SK-N-MC (cell line): ENCODE data around the gene DDX27.
A peak's percentile ranks its signal among the peaks of the same experiment; 100 is the strongest.

ENCODE experiments used
- DNase-seq: peaks from one replicate; pipeline ENCODE4 v3.0.0-alpha.2; 2011; ENCODE audit warnings: low read depth, low spot score
- H3K27ac ChIP-seq: fragments of 200-600 bp; sonication (generic); 2 replicates; pipeline ENCODE4 v1.5.1; 2016; ENCODE audit warnings: mixed run types
- H3K36me3 ChIP-seq: fragments of 200-600 bp; sonication (generic); 2 replicates; pipeline ENCODE4 v1.6.1; 2017; ENCODE audit warnings: antibody characterized with exemption, low read length, mixed read lengths; ENCODE audit not compliant: insufficient read depth
- H3K4me3 ChIP-seq: fragments of 200-600 bp; sonication (generic); 2 replicates; pipeline ENCODE4 v1.5.1; 2016
- H3K9ac ChIP-seq: fragments of 200-600 bp; sonication (generic); 2 replicates; pipeline ENCODE4 v1.8.0; 2017; ENCODE audit warnings: mixed run types, mixed read lengths; ENCODE audit not compliant: insufficient read length
- H3K9me3 ChIP-seq: fragments of 200-600 bp; sonication (generic); 2 replicates; pipeline ENCODE4 v1.6.1; 2017; ENCODE audit warnings: low read depth, mild to moderate bottlenecking, antibody characterized with exemption, low read length, moderate library complexity, mixed read lengths
- EZH2 ChIP-seq: fragments of 200-600 bp; sonication (generic); IDR thresholded peaks from one replicate; pipeline ENCODE4 v1.6.1; 2017; ENCODE audit warnings: antibody characterized with exemption
- FOXP2 ChIP-seq: optimal IDR thresholded peaks from 2 replicates; pipeline ENCODE3; 2011; ENCODE audit warnings: mild to moderate bottlenecking, moderate library complexity; ENCODE audit not compliant: insufficient read depth; ENCODE audit errors: extremely low read length, control extremely low read depth
- POLR2AphosphoS5 ChIP-seq: IDR thresholded peaks from 2 replicates; pipeline ENCODE4 v1.6.1; 2012; ENCODE audit warnings: mild to moderate bottlenecking, low read depth, low read length, borderline replicate concordance

Gene DDX27

DNA sequence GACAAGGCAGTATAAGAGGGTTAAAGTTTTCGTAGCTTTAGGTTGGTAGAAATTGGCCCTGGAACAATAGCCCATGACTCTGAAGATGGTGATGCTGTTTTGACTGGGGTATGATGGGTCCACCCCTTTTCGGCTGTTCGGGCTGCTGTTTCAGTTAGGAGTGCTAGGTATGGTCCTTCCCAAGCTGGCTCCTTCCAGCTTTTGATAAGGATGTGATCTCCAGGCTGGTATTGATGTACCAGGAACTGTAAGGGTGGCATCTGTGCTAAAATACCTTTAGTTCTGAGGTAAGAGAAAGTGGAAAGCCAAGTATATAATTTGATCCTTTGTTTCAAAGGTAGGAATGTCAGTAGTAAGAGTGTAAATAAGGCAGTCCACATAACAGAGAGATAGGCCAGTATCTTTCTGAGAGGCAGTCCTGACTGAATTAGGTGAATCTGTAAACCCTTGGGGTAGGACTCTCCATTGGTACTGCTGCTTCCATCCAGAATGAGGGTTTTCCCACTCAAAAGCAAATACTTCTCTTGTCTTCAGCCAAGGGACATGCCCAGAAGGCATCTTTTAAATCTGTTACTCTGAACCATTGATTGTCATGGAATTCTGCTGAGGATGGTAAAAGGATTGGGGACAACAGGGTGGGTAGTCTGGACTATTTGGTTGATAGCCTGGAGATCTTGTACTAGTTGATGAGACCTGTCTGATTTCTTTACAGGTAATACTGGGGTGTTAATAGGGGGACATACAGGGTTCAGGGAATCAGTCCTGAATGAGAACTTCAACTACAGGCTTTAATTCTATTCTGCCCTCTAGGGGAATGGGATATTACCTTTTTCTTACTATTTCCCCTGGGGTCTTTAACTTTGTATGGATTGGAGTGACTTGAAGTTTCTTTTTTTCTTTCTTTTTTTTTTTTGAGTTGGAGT lies 64.7 kb downstream of the DDX27 start:
- no peak for DNase-seq
- TF ChIP-seq POLR2AphosphoS5, result peak; percentile 23
- no peak for TF ChIP-seq EZH2
- no peak for TF ChIP-seq FOXP2
- Histone ChIP-seq H3K27ac (peak overlapping the region; percentile 96), H3K9me3 (no peaks in the 10 kb centered on the region), H3K4me3 (peak overlapping the region; percentile 100), H3K36me3 (peaks cover 100% of the 10 kb centered on the region), H3K9ac (no peak overlapping the region)

DNA sequence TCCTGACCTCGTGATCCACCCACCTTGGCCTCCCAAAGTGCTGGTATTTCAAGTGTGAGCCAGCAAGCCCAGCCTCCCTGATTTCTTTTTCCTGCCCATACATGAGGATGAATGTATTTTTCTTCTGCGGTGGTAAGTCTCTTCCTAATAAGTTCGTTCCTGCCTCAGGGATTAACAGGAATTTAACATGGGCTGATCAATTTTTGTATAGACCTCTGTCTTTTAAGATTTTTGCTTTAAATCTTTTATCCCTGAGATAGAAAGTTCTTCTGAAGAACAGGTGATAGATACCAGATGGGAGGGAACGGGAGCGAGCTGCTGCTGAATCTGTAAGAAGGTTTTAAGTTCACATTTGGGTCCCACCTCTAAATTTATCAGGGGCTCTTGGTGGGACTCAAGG lies 65.6 kb downstream of the DDX27 start:
- peak overlapping the region; percentile 85 for H3K27ac ChIP-seq
- H3K9ac ChIP-seq, result no peak overlapping the region
- no peak for DNase-seq
- no peaks in the 10 kb centered on the region for H3K9me3 ChIP-seq
- peaks cover 100% of the 10 kb centered on the region for H3K36me3 ChIP-seq
- TF ChIP-seq EZH2 (no peak), FOXP2 (no peak), POLR2AphosphoS5 (0 out of 2 replicates have a peak, but pooled peaks have one; percentile 11)
- peak overlapping the region; percentile 14; the same call in 1 of the 2 replicates for H3K4me3 ChIP-seq

DNA sequence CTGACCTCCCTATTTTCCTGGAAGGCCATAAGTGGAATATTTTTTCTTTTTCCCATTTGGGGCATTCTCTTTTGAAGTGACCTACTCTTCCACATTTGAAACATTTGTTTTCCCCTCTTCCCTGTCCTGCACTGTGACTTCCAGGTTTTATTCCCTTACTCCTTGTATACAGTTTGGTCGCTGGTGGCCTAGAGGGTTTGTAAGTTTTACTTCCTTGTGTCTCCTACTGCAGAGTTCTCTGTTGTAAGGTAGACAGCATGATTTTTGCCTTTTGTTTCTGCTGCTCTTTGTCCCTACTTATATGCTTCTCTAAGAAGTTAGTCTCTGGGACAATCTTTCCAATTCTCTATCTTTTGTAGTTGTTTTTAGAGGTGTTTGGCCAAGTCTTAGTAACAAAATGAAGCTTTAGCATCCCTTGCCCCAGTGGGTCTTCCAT lies 66.0 kb downstream of the DDX27 start:
- no peak for DNase-seq
- Histone ChIP-seq H3K9me3 (no peaks in the 10 kb centered on the region), H3K4me3 (peak overlapping the region; percentile 14), H3K9ac (peak overlapping the region; percentile 2), H3K27ac (peak overlapping the region; percentile 85), H3K36me3 (peaks cover 100% of the 10 kb centered on the region)
- TF ChIP-seq POLR2AphosphoS5 (peak; percentile 7; the same call in 1 of the 2 replicates), EZH2 (no peak)

DNA sequence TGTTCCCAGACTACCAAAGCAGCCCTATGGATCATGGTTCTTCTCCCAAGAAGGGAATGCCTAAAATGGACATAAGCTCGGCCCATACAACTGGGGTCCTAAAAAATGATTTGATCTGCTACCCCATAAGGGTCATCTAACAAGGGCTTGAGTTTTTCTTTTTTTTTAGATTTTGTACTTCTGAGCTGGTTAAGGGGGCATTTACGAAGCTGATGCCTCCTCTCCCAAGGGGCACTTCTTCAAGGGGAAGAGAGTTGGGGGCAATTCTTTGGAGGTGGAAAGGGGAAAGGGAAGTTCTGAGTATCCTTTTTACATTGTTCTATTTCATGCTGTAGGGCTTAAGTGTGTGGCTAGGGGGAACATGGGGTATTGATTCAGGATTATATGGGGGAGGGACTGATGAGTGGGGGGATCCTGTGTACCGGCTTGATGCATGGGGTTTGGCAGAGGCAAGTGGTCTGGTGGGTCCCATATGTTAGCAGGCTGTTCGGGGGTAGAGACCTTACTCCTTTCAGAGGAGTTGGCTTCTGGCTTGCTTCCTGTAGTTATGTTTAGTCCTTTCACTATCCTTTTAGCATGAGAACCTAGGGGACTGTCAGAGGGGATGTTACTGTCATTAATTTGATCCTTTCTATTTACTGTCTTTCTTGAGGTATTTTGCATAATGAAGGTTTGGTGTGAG lies 66.7 kb downstream of the DDX27 start:
- H3K9ac ChIP-seq, result peak overlapping the region; percentile 2
- peak overlapping the region; percentile 85 for H3K27ac ChIP-seq
- H3K36me3 ChIP-seq, result peaks cover 100% of the 10 kb centered on the region
- H3K9me3 ChIP-seq, result no peaks in the 10 kb centered on the region
- H3K4me3 ChIP-seq, result peak overlapping the region; percentile 2; the same call in 1 of the 2 replicates
- no peak for DNase-seq
- TF ChIP-seq FOXP2 (no peak), POLR2AphosphoS5 (no peak), EZH2 (no peak)

DNA sequence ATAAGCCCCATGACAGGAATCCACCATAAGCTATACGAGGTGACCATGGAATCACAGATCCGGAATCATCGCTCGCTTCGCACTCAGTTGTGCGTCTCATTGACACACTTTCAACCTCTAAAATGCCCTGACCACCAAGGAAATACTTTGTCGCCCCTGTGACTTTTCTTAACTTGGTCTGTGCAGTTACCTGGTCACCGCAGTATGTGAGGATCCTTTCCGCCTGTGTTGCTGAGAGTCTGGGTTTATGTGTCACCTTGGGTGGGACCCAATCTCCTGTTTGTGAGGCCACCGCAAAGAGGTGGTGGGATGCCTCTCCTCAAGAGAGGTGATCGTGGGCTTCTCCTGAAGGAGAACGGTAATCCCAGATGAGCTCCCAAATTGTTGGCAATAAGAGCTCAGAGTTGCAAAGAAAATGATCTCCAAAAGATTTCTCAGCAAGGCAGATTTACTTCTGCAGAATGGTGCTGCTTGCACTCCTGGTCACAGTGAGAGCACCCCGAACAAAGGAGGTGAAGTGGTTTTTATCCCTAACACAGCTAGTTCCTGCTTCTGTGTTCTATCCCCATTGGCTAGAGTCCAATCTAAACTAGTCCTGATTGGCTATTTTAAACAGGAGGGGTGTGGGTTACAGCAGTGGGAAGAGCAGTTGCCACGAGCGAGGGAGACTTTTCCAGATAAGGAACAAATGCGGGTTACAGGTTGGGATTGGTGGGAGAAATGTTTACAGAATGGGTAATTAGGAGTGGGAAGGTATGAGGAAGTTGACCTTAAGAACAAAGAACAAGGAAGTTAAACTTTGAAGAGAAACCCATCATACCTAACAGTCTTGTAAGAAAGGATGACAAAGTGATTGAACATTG lies 67.7 kb downstream of the DDX27 start:
- peak overlapping the region; percentile 85 for H3K27ac ChIP-seq
- H3K4me3 ChIP-seq, result 0 out of 2 replicates have a peak overlapping the region, but pooled peaks have one; percentile 10
- no peaks in the 10 kb centered on the region for H3K9me3 ChIP-seq
- TF ChIP-seq POLR2AphosphoS5 (no peak; the same call in none of the 2 replicates), EZH2 (no peak), FOXP2 (no peak)
- H3K36me3 ChIP-seq, result peaks cover 98% of the 10 kb centered on the region
- no peak overlapping the region for H3K9ac ChIP-seq
- DNase-seq, result no peak

DNA sequence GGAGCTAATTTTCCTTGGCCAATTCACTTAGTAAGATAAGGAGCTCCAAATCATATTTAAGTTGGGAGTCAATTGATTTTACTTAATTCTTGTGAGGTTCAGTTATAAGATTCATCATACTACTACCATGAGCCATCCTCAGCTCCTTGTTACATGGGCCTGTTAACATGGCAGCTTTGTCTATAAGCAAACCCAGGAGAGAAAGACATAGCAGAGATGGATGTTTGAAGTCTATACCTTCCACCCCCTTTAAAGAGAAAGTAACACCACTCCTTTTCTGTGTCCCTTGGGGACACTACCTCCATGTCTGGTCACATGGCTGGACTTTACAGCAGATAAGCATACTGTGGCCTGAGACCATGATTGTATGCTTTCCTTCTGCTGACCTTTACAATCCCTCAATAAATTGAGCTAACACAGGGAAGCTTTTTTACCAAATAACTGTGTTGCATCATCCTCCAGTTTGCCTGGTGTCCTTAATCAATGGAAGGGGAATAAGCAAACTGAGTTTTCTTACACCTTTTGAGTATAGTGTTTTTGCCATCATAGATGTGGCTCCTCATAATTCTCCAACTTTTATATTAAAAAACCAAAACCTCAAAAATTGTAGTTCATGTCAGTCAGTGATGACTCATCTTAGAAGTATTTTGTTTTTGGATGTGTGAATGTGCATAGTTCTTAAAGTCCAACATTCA lies 68.5 kb downstream of the DDX27 start:
- Histone ChIP-seq H3K36me3 (peaks cover 90% of the 10 kb centered on the region), H3K9ac (no peak overlapping the region), H3K4me3 (no peak overlapping the region), H3K27ac (peak overlapping the region; percentile 85), H3K9me3 (no peaks in the 10 kb centered on the region)
- peak; percentile 39; the same call in 1 of the 2 replicates for TF ChIP-seq POLR2AphosphoS5
- TF ChIP-seq FOXP2, result no peak
- no peak for TF ChIP-seq EZH2
- DNase-seq, result no peak

DNA sequence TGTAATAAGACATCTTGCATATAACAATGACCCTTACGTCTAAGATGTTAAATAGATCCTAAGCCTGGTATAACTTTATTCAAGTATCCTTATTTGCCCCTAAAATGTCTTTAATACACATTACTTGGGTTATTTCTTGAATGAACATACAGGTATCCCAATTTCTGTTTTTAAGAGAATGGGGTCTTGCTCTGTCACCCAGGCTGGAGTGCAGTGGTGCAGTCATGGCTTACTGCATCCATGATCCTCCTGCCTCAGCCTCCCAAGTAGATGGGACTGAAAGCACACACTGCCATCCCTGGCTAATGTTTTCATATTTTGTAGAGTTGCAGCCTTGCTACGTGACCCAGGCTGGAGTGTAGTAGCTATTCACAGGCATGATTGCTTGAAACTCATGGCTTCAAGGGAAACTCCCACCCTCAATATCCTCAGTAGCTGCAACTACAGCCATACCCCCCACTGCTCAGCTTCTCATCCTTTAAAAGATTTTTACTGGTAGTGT lies 69.1 kb downstream of the DDX27 start:
- Histone ChIP-seq H3K36me3 (peaks cover 84% of the 10 kb centered on the region), H3K9me3 (no peaks in the 10 kb centered on the region), H3K27ac (peak overlapping the region; percentile 85), H3K4me3 (no peak overlapping the region), H3K9ac (no peak overlapping the region)
- no peak for TF ChIP-seq FOXP2
- peak; percentile 39; the same call in 1 of the 2 replicates for TF ChIP-seq POLR2AphosphoS5
- DNase-seq, result no peak
